A673 (cell line): Measurements from ENCODE around the gene CLTA.

Experiments used
- EZH2 ChIP-seq: fragments of 200-600 bp; sonication (generic); IDR thresholded peaks from 2 replicates; pipeline ENCODE4 v1.6.1; 2017; ENCODE audit warnings: borderline replicate concordance, low read depth, mild to moderate bottlenecking, mixed read lengths, antibody characterized with exemption, low read length; ENCODE audit not compliant: poor library complexity, severe bottlenecking
- TF ChIP-seq, protein P1 (sequence below): fragments of 300-800, 200-600 bp; sonication (generic); conservative IDR thresholded peaks from 2 replicates; pipeline ENCODE4 v1.5.1; 2017; ENCODE audit warnings: low read depth, mild to moderate bottlenecking, antibody characterized with exemption, low read length, moderate library complexity, mixed read lengths

DNA sequence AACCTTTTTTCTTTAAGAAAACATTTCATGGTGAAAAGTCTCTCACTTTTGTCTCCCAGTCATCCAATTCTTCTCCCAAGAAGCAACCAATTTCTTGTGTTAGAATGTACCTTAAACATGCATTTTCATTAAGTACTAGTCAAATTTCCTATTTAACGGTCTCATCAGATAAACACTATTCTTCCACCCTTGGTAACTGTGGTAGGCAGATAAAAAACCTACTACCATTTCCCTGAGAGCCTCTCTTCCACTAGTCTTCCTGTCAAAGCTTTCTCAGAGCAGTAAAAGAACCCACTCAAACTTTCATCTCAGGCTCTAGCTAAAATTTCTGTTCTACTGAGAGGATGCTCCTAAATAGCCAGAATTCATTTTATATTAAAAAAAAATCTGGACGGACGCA, 56.6 kb downstream of the CLTA start:
- no peak for TF ChIP-seq EZH2
- TF ChIP-seq, protein P1, sequence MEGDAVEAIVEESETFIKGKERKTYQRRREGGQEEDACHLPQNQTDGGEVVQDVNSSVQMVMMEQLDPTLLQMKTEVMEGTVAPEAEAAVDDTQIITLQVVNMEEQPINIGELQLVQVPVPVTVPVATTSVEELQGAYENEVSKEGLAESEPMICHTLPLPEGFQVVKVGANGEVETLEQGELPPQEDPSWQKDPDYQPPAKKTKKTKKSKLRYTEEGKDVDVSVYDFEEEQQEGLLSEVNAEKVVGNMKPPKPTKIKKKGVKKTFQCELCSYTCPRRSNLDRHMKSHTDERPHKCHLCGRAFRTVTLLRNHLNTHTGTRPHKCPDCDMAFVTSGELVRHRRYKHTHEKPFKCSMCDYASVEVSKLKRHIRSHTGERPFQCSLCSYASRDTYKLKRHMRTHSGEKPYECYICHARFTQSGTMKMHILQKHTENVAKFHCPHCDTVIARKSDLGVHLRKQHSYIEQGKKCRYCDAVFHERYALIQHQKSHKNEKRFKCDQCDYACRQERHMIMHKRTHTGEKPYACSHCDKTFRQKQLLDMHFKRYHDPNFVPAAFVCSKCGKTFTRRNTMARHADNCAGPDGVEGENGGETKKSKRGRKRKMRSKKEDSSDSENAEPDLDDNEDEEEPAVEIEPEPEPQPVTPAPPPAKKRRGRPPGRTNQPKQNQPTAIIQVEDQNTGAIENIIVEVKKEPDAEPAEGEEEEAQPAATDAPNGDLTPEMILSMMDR: no peak
